Measurements from ENCODE around the gene CALML3.
"Not testable (repeated sequence)": the region's sequence is repeated elsewhere in the genome, so short reads cannot be mapped to it uniquely, and the experiment has no call there.

The CALML3 gene

GRCh38 chr10:5524641-5525560 is at the start of gene CALML3:
Gene CALML3 (plus strand): TSS chr10:5524961. CDS start chr10:5525086, 125 bp downstream.
- no peak for DNase-seq

- not testable (repeated sequence) for DNase-seq
Observed at GRCh38 chr10:5475088-5475487, 49.7 kb upstream of the CALML3 start.

GRCh38 chr10:5475974-5476807 is 48.6 kb upstream of the CALML3 start:
- not testable (repeated sequence) for DNase-seq

GRCh38 chr10:5476918-5477525 is 47.7 kb upstream of the CALML3 start:
- no peak for DNase-seq

GRCh38 chr10:5477948-5478693 is 46.6 kb upstream of the CALML3 start:
- no peak for DNase-seq

GRCh38 chr10:5478694-5479305 is 46.0 kb upstream of the CALML3 start:
- no peak for DNase-seq

- no peak for DNase-seq
Observed at GRCh38 chr10:5479481-5480161, 45.1 kb upstream of the CALML3 start.

GRCh38 chr10:5480162-5480941 is 44.4 kb upstream of the CALML3 start:
- no peak for DNase-seq

- DNase-seq = no peak
Observed at GRCh38 chr10:5481121-5481520, 43.6 kb upstream of the CALML3 start.

GRCh38 chr10:5482016-5482415 is 42.7 kb upstream of the CALML3 start:
- DNase-seq = no peak

GRCh38 chr10:5484205-5484604 is 40.6 kb upstream of the CALML3 start:
- DNase-seq = no peak

- no peak for DNase-seq
Observed at GRCh38 chr10:5485290-5485689, 39.5 kb upstream of the CALML3 start.

GRCh38 chr10:5485948-5486852 is 38.6 kb upstream of the CALML3 start:
- DNase-seq = no peak

GRCh38 chr10:5486853-5487235 is 37.9 kb upstream of the CALML3 start:
- no peak for DNase-seq

GRCh38 chr10:5488272-5489161 is 36.2 kb upstream of the CALML3 start:
- DNase-seq = no peak

GRCh38 chr10:5490032-5490431 is 34.7 kb upstream of the CALML3 start:
- no peak for DNase-seq

- DNase-seq = no peak
Observed at GRCh38 chr10:5490698-5491464, 33.9 kb upstream of the CALML3 start.

GRCh38 chr10:5491477-5491876 is 33.3 kb upstream of the CALML3 start:
- no peak for DNase-seq

All from DMS 273 treated with DMSO at 0.1 percent for 48 hours (cell line).